WTC11 (cell line): ENCODE measurements around the gene COL4A2. TPM values are rescaled to one million over a fixed set of nuclear protein-coding genes. Genes with fewer than 3 reads are reported as not detected.

ENCODE experiments used
- ATAC-seq: fragments of 200-7000 bp; cut with Tn5 transposase; 2 replicates; pipeline ENCODE4 v1.10.0; 2021; ENCODE audit warnings: mild to moderate bottlenecking, moderate library complexity
- CTCF ChIA-PET: fragments of 300-600 bp; sonication (Branson Sonifier 250); formaldehyde crosslinking; loops from one replicate; lab custom pipeline; 2021; ENCODE audit warnings: antibody characterized with exemption; lab: Charles Lee
- POLR2A ChIA-PET: fragments of 350-600 bp; sonication (Branson Sonifier 250); formaldehyde crosslinking; loops from one replicate; lab custom pipeline; 2021; ENCODE audit warnings: antibody characterized with exemption; lab: Charles Lee
- DNase-seq: peaks from one replicate; pipeline ENCODE4 v3.0.0; 2021; ENCODE audit warnings: low spot score
- H3K27ac Mint-ChIP-seq: 2 replicates; pipeline ENCODE4 v1.8.0; 2021; ENCODE audit warnings: mixed read lengths
- H3K27me3 Mint-ChIP-seq: 2 replicates; pipeline ENCODE4 v1.8.0; 2021; ENCODE audit warnings: low read depth, mild to moderate bottlenecking, moderate library complexity, mixed read lengths
- H3K36me3 Mint-ChIP-seq: 2 replicates; pipeline ENCODE4 v1.8.0; 2021; ENCODE audit warnings: mixed read lengths
- H3K4me1 Mint-ChIP-seq: 2 replicates; pipeline ENCODE4 v1.8.0; 2022; ENCODE audit warnings: mixed read lengths
- H3K4me3 Mint-ChIP-seq: 2 replicates; pipeline ENCODE4 v1.8.0; 2021; ENCODE audit warnings: mild to moderate bottlenecking, moderate library complexity, mixed read lengths
- H3K9me3 Mint-ChIP-seq: 2 replicates; pipeline ENCODE4 v1.8.0; 2021; ENCODE audit warnings: mixed read lengths
- AFF4 ChIP-seq: sonication (generic); formaldehyde crosslinking; IDR thresholded peaks from 2 replicates; pipeline ENCODE4 v1.8.1; 2023; ENCODE audit warnings: mild to moderate bottlenecking, missing genetic modification reagents, borderline replicate concordance
- ARID4B ChIP-seq: sonication (generic); formaldehyde crosslinking; IDR thresholded peaks from 2 replicates; pipeline ENCODE4 v1.8.0; 2023; ENCODE audit warnings: missing genetic modification reagents, mild to moderate bottlenecking, borderline replicate concordance
- CBFB ChIP-seq: sonication (generic); formaldehyde crosslinking; IDR thresholded peaks from 2 replicates; pipeline ENCODE4 v1.8.1; 2022; ENCODE audit warnings: mild to moderate bottlenecking, low read depth, missing genetic modification reagents
- CDX4 ChIP-seq: fragments of 250-450 bp; sonication (Bioruptor Pico); IDR thresholded peaks from 2 replicates; pipeline ENCODE4 v1.9.0; 2021; ENCODE audit warnings: moderate library complexity, mild to moderate bottlenecking, inconsistent platforms, borderline replicate concordance
- CREB1 ChIP-seq: sonication (generic); formaldehyde crosslinking; IDR thresholded peaks from 2 replicates; pipeline ENCODE4 v1.8.0; 2023; ENCODE audit warnings: mild to moderate bottlenecking, missing genetic modification reagents
- CREM ChIP-seq: sonication (generic); formaldehyde crosslinking; IDR thresholded peaks from 2 replicates; pipeline ENCODE4 v1.8.1; 2022; ENCODE audit warnings: mild to moderate bottlenecking, missing genetic modification reagents, moderate library complexity
- EMX1 ChIP-seq: fragments of 250-450 bp; sonication (Bioruptor Pico); IDR thresholded peaks from 2 replicates; pipeline ENCODE4 v1.8.0; 2021; ENCODE audit warnings: mild to moderate bottlenecking
- ERG ChIP-seq: fragments of 250-450 bp; sonication (Bioruptor Pico); IDR thresholded peaks from 2 replicates; pipeline ENCODE4 v1.8.0; 2021; ENCODE audit warnings: mild to moderate bottlenecking
- ESRRA ChIP-seq: sonication (generic); formaldehyde crosslinking; IDR thresholded peaks from 2 replicates; pipeline ENCODE4 v1.8.1; 2022; ENCODE audit warnings: mild to moderate bottlenecking, missing genetic modification reagents, borderline replicate concordance
- FOXJ3 ChIP-seq: sonication (generic); formaldehyde crosslinking; IDR thresholded peaks from 2 replicates; pipeline ENCODE4 v1.9.0; 2021; ENCODE audit warnings: missing genetic modification reagents, mild to moderate bottlenecking, borderline replicate concordance
- FOXP4 ChIP-seq: sonication (generic); formaldehyde crosslinking; IDR thresholded peaks from 2 replicates; pipeline ENCODE4 v1.8.0; 2022; ENCODE audit warnings: mild to moderate bottlenecking, missing genetic modification reagents
- GTF2I ChIP-seq: fragments of 250-450 bp; sonication (Bioruptor Pico); conservative IDR thresholded peaks from 2 replicates; pipeline ENCODE4 v1.4.0; 2021; ENCODE audit warnings: mild to moderate bottlenecking
- JAZF1 ChIP-seq: fragments of 250-450 bp; sonication (Bioruptor Pico); IDR thresholded peaks from 2 replicates; pipeline ENCODE4 v1.9.0; 2021; ENCODE audit warnings: moderate library complexity, mild to moderate bottlenecking, inconsistent platforms
- KAT7 ChIP-seq: sonication (generic); formaldehyde crosslinking; IDR thresholded peaks from 2 replicates; pipeline ENCODE4 v1.8.1; 2023; ENCODE audit warnings: missing genetic modification reagents, mild to moderate bottlenecking, borderline replicate concordance
- NR3C1 ChIP-seq: sonication (generic); formaldehyde crosslinking; conservative IDR thresholded peaks from 2 replicates; pipeline ENCODE4 v1.8.1; 2023; ENCODE audit warnings: low read depth, mild to moderate bottlenecking, missing genetic modification reagents
- RELA ChIP-seq: sonication (generic); formaldehyde crosslinking; IDR thresholded peaks from 2 replicates; pipeline ENCODE4 v1.8.1; 2022; ENCODE audit warnings: missing genetic modification reagents, mild to moderate bottlenecking, borderline replicate concordance
- SMAD4 ChIP-seq: sonication (generic); formaldehyde crosslinking; IDR thresholded peaks from 2 replicates; pipeline ENCODE4 v1.8.0; 2022; ENCODE audit warnings: mild to moderate bottlenecking, missing genetic modification reagents
- TEAD1 ChIP-seq: sonication (generic); formaldehyde crosslinking; IDR thresholded peaks from 2 replicates; pipeline ENCODE4 v1.8.0; 2022; ENCODE audit warnings: mild to moderate bottlenecking, missing genetic modification reagents
- USF2 ChIP-seq: sonication (generic); formaldehyde crosslinking; IDR thresholded peaks from 2 replicates; pipeline ENCODE4 v1.8.1; 2023; ENCODE audit warnings: mild to moderate bottlenecking, missing genetic modification reagents, moderate library complexity
- ZNF423 ChIP-seq: fragments of 250-450 bp; sonication (Bioruptor Pico); IDR thresholded peaks from 2 replicates; pipeline ENCODE4 v2.1.2; 2022; ENCODE audit warnings: mild to moderate bottlenecking, moderate library complexity
- total RNA-seq: library from RNA; stranded (reverse); gene quantifications from 3 replicates; pipeline ENCODE4 v1.2.3, GENCODE V29; 2021

COL4A2 gene
- total RNA-seq, 1 experiment from 2014 or later: 109 TPM

GRCh38 chr13:110422913-110423688 is 116.0 kb downstream of the COL4A2 start:
- peaks cover 7% of the 10 kb centered on the region for H3K4me1 Mint-ChIP-seq
- H3K4me3 Mint-ChIP-seq: no peak overlapping the region
- no peak for ATAC-seq
- POLR2A ChIA-PET: no interaction called here
- H3K27me3 Mint-ChIP-seq: no peaks in the 10 kb centered on the region
- TF ChIP-seq KAT7 (CRISPR knock-in tag) (no peak), CREM (CRISPR knock-in tag) (no peak), USF2 (CRISPR knock-in tag) (no peak), AFF4 (CRISPR knock-in tag) (no peak), FOXP4 (CRISPR knock-in tag) (no peak), CDX4 (CRISPR knock-in tag) (no peak), GTF2I (CRISPR knock-in tag) (no peak), ESRRA (no peak), ERG (CRISPR knock-in tag) (no peak), CBFB (CRISPR knock-in tag) (no peak), ZNF423 (no peak), RELA (CRISPR knock-in tag) (no peak), NR3C1 (no peak), FOXJ3 (CRISPR knock-in tag) (no peak), ARID4B (CRISPR knock-in tag) (no peak), TEAD1 (no peak), EMX1 (CRISPR knock-in tag) (no peak), JAZF1 (CRISPR knock-in tag) (no peak), CREB1 (CRISPR knock-in tag) (no peak), SMAD4 (CRISPR knock-in tag) (no peak)
- DNase-seq: no peak
- H3K36me3 Mint-ChIP-seq: peaks cover 4% of the 10 kb centered on the region
- H3K9me3 Mint-ChIP-seq: no peaks in the 10 kb centered on the region
- H3K27ac Mint-ChIP-seq: no peak overlapping the region
- CTCF ChIA-PET: interaction anchor here (1.3 kb wide), 1 partner anchor 33 kb away, joined by 3 read pairs; no protein-coding TSS in a partner anchor
